HTERT RPE-1 (cell line): Measurements from ENCODE around the gene CLEC11A.

Experiments
- in situ Hi-C: fragments of 300-500 bp; cut with MboI; formaldehyde crosslinking; loops from 4 replicates; pipeline ENCODE4 v1.14.3; 2020; ENCODE audit warnings: low sequenced_read_pairs

CLEC11A gene, protein sequence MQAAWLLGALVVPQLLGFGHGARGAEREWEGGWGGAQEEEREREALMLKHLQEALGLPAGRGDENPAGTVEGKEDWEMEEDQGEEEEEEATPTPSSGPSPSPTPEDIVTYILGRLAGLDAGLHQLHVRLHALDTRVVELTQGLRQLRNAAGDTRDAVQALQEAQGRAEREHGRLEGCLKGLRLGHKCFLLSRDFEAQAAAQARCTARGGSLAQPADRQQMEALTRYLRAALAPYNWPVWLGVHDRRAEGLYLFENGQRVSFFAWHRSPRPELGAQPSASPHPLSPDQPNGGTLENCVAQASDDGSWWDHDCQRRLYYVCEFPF

DNA sequence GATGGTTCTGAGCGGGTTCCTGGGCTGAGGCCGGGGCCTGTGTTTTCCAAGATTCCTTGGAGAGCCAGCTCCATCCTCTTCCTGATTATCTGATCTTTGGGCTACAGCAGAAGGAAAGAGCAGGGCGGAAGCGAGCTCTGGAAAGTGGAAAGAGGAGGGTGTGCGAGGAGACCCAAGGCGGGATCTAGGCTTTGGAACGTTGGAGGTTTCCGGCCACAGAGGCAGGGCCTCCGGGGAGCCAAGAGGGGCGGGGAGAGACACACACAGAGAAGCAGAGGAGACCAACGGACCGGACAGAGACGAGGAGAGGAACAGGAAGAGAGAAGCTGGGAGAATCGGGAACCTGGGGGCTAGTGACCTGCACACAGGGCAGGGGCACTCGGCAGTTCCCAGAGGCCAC, at the start of gene CLEC11A:
Gene CLEC11A (plus strand): TSS at position 296 of the 400 bp plus-strand sequence. CDS start 162 bp downstream, outside the sequence.
- in situ Hi-C loops = no loop called here

DNA sequence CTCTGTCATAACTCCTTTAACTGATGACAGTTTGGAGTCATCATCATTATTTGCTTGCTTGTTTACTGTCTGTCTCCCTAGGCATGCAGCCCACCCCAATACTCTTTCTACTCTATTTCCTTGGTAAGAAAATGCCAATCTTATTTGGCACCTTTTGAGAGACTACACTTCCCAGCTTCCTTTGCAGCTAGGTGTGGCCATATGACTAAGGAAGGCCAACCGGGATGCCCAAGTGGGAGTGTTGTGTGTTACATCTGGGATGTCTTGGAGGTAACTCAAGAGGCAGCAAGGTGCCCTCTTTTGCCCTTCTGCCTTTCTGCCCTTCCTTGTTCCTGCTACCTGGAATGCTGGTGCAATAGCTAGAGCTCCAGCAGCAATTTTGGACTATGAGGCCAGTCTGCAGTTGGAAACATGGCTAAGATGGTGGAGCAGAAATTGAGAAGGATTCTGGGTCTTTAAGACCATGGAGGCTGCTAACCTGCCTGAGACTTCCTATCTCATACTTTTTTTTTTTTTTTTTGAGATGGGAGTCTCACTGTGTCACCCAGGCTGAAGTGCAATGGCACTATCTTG, 46.5 kb upstream of the CLEC11A start:
- in situ Hi-C loops = no loop called here

DNA sequence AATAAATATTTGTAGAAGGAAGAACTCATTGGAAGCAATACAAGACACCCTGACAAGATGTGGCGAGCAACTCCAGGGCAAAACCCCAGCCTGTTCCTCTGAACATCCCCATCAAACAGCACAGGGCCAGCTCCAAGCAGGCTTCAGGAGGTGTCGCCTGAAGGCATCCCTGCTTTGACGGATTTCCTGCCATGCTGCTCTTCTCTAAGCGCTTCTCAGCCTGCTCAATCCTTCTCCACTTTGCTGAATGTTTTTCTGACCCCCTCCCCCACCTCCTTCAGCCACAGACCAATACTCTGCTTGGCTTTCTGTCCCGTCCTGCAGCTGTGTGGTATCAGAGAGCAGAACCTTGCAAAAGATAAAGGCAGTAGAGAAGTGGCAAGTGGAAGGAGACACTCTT, 45.5 kb upstream of the CLEC11A start:
- in situ Hi-C loops = no loop called here

DNA sequence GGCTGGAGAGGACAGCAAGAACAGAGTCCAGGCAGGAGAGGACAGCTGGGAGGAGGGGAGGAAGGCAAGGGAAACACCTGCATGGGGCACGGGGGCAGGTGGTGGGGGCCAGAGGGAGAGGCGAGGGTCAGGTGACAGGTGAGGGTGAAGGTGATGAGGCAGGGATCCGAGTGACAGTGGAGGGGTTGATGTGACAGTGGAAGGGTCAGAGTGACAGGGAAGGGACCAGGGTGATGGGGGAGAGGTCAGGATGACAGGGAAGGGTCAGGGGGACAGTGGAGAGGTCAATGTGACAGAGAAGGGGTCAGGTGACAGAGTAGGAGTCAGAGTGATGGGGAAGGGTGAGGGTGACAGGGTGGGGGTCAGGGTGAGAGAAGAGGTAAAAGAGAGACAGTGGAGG, 44.8 kb upstream of the CLEC11A start:
- in situ Hi-C loops = no loop called here

DNA sequence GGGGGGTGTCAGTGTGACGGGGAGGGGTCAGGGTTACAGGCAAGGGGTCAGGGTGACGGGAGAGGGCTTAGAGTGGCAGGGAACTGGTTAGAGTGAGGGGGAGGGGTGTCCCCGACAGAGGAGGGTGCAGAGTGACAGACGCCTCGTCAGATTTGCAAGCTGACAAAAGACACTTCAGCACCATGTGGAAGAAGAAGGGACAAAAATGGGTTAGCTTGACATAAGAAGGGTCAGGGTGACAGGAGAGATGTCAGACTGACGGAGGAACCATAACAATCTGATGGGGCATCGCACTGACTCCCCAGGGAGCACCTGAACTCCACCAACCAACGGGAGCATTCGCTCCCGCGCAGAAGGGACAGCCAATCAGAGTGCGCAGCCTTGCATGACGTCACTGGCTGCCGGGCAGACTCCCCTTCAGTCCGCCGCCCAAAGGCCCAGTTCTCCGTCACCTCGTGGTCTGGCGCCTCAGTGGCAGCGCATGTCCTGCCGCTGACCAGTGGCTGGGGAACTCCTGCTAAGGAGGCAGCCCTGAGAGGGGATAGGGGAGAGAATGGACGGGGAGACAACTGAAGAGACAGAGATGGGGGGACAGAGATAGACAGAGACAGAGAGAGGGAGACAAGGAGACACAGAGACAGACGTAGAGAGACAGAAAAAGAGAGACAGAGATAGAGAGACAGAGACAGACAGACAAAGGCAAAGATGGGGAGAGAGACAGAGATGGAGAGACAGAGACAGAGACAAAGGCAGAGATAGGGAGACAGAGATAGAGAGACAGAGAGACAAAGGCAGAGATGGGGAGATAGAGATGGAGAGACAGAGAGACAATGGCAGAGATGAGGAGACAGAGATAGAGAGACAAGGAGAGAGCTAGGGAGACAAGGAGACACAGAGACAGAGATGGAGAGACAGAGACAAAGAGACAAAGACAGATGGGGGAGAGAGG, 43.7 kb upstream of the CLEC11A start:
- in situ Hi-C loops = no loop called here

DNA sequence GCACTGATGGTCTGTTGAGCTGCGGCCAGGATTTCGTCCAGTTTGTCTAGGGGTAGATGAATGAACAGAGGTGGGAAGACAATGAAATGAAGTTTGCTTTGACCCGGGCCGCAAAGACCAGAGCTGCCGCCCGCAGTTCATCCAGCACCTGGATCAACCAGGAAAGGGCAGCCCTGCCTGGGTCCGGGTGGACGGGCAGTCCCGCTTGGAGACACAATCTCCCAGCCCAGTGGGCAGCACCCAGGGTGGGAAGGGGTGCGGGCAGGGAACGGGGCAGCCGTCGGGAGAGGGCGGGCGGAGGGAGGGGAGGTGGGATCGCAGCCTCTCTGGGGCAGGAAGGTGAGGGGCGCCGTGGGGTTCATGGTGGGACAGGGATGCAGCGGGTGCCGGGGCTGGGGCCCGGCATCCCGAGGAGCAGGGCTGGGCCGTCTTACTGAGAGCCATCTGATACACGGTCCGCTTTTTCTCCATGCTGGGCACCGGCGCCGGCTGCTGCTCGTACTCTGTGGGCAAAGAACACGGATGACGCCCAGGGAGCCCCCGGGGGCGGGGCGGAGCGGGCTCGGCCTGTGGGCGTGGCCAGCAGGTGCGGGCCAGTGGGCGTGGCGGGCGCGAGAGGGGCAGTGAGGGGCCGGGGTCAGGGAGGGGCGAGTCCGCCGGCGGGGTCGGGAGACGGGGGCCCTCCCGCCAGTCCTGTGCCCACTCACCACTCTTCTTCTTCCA, 36.7 kb upstream of the CLEC11A start:
- in situ Hi-C loops = no loop called here

DNA sequence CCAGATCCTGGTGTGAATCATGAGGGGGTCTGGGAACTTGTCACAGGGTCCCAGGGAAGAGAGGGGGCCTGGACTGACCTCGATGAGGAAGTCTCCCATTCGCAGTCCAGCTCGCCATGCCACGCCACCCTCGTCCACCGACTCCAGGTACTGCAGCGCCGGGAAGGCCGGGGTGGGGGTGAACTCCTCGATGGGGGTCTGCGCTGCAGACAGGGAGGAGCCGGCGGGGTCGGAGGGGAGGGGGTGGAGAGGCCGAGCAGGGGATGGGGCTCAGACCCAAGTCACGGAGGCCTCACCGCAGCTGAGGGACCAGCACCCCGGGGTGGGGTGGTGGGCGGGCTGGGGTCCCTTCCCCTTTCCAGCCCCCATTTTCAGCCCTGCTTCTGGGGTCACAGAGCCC, 34.4 kb upstream of the CLEC11A start:
- in situ Hi-C loops = no loop called here

DNA sequence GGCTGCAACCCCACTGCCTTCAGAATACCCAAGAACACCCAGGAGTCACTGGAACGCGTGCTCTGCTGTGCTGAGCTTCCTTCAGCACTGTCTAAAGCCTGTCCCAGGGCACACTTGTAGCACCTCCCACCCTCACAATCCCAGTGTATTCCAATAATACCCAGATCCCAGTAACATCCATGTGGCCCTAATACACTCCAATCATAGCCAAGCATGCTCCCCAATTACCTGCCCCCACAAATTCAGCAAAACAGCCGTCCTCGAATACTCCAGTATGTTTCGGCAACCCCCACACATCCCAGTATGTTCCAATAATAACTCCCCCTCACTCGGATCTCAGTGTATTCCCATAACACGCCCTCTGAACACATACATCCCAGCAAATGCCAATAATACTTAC, 32.7 kb upstream of the CLEC11A start:
- in situ Hi-C loops = no loop called here

DNA sequence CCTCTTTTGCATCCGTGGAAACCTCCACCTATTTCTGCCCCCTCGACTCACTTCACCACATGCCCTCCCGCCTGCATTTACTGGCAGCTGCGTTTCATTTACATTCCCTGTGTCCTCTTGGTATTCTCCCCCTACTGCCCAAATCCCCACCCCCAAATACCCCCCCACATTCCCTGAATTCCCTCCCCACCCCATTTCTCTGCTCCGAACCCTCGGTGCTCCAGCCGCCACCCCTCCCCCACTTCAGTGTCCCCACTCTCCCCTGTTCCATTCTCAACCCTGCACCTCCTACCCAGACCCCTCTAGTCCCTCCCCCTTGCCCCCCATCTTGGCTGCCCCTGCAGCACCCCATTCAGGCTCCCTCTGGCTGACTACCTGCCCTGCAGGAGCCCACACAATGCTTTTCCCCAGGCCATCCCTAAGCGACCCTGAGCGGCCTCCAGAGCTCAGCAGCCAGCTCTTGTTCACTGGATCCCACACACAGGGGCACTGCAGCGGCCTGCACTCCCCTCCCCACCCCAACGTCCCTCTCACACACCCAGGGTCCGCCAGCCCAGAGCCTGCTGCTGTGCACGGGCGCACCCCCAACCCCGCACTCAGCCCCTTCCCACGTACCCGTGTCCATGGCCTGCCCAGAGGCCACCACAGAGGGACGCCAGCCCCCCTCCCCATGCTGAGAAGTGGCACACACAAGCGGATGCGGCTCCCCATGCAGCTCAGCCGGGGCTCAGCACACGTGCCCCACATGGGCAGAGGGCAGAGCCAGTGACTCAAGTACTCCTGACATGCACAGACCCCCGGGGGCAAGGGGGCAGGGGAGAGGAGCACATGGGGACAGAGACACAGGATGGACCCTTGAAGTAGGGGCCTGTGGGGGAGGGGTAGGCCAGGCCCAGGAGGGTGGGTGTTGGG, 29.8 kb upstream of the CLEC11A start:
- in situ Hi-C loops = no loop called here

DNA sequence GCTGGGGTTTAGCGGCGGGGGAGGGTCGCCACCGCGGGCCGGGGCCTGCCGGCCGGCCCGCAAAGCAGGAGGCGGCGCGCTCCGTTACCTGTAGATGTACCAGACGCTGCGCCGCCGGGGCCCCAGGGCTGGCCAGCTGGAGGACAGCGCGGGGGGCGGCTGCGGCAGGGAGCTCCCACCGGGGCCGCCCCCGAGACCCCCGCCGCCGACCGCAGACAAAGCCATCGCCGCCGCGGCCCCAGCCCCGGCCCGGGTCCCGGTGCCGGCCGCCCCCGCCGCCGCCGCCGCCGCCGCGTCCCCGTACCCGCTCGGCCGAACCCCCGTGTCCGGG, 28.4 kb upstream of the CLEC11A start:
- in situ Hi-C loops = no loop called here

DNA sequence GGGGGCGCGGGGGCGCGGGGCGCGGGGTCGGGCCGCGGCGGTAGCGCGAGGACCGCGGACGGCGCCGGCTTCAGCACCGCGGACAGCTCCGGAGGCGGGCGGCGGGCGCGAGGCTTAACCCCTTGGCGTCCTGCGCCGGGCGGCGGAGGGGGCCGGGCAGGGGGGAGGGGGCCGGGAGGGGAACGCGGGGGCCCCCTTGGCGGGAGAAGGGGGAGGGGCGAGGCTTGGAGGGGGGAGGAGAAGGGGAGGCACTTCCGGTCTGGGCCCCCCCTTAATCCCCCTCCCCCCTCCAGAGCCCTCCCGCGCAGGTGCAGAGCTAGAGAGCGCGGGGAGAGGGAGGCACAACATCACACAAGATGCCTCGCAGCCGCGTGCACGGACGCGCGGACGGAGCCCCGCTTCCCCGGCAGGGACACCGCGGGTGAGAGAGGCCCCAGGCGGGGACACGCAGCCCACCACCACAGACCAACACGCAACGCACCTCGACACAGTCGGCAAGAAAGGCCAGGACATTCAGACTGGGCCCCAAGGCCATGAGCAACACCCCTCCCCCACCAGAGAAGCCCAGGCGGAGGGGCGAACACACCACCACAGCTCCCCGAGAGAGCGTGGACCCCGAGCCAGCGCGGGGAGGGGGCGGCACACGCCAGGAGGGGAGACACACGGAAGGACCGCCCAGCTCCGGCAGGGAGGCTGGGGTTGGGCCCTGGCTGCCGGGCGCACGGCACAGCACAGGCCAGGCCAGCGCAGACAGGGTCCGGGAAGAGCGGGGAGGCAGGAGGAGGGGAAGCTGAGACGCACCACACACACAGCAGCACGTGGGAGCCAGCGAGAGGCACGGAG, 27.7 kb upstream of the CLEC11A start:
- in situ Hi-C loops = no loop called here

DNA sequence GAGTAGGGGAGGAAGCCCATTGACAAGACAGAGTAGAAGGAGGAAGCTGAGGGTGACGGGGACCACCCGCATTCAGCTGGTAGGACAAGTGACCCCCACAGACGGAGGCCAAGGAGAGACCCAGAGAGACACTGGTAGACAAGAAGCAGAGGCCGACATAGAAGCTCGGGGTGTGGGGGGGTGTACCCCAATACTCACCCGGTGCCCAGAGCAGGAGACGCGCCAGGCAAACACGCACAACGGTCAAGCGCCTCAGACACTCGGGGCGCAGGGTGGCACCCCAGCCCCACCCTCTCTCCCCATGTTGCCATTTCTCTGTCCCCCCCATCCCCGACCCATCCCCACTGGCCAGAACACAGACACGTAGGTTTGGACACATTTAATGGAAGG, 27.1 kb upstream of the CLEC11A start:
- in situ Hi-C loops = no loop called here

DNA sequence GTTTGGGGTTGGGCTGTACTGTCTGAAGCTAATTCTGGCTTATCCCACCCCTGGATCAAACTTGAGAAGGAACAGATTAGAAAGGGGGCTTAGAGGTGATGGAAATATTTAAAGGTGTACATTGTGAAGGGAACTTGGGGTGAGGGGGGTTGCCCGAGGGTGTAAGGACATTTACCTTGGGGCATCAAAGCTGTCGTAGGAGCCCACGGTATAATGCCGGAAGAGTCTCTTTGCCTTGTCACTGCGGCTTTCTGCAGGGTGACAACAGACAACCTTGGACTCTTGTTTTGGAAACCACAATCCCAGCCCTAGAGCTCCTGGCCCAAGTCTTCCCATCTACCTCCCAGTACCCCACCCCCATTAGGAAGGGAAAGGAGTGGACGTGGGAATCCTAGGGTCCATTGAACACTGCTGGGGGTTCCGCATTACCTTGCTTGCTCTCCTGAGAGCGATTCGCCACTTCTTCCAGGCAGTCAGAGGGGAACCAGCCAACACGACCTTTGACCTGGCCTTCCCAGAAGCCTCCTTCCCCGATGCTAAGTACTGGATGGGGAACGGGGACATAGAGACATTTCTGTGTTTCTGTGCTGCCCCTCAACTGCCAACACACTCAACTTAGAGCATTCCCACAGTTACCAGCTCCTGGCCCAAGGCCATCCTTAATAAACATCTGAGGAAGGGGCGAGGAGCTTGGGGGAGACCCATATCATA, 25.6 kb upstream of the CLEC11A start:
- in situ Hi-C loops = no loop called here

DNA sequence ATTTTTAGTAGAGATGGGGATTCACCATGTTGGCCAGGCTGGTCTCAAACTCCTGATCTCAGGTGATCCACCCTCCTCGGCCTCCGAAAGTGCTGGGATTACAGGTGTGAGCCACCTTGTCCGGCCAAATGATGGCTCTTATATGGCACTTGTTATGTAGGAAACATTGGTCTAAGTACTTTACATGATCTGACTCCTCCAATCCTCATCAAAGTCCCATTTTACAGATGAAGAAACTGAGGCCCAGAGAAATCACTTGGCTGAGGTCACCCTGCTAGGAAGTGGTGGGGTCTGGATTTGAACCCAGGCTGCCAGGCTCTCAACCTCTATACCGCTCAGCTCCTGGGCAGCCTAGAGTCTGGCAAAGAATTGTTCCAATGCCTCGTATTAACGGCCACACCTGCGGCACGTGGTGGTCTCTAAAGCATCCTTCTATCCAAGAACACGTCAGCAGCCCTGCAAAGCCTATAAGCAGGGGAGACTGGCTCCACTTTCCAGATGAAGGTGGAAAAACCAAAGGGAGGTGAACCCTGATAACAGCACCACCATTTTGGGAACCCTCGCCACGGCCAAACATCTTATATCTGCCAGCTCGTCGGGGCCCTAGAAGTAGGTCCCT, 21.7 kb upstream of the CLEC11A start:
- in situ Hi-C loops = no loop called here

DNA sequence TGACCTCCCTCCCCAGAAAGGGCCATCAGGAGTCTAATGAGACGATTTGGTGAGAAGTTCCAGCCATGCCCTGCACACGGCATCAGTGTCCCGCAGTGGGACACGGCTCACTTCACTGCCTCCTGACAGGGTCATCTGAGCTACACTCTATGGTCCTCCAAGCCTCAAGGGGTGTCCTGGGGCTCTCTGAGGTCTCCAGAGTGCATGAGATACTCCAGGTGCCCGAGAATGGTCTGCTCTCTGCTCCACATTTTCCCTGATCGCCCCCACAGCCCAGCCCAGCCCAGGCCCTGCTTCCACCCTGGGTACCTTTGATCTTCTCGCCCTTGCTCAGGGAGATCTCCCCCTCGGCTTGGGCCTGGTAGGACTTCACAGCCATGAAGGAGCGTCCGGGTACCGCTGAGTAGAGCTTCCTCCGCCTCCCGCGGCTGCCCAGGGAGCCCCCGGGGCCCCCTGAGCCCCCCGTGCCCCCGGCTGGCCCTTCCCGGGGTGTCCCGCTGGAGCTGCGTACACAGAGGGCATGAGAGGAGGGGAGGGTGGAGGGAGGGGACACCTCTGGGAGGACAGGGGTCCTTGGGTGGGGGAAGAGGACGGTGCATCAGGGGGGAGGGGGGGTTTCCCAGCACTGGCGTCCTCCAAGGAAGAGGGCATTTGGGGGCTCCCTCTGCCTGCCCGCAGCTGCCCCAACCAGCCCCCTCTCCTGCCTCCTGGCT, 20.9 kb upstream of the CLEC11A start:
- in situ Hi-C loops = no loop called here

DNA sequence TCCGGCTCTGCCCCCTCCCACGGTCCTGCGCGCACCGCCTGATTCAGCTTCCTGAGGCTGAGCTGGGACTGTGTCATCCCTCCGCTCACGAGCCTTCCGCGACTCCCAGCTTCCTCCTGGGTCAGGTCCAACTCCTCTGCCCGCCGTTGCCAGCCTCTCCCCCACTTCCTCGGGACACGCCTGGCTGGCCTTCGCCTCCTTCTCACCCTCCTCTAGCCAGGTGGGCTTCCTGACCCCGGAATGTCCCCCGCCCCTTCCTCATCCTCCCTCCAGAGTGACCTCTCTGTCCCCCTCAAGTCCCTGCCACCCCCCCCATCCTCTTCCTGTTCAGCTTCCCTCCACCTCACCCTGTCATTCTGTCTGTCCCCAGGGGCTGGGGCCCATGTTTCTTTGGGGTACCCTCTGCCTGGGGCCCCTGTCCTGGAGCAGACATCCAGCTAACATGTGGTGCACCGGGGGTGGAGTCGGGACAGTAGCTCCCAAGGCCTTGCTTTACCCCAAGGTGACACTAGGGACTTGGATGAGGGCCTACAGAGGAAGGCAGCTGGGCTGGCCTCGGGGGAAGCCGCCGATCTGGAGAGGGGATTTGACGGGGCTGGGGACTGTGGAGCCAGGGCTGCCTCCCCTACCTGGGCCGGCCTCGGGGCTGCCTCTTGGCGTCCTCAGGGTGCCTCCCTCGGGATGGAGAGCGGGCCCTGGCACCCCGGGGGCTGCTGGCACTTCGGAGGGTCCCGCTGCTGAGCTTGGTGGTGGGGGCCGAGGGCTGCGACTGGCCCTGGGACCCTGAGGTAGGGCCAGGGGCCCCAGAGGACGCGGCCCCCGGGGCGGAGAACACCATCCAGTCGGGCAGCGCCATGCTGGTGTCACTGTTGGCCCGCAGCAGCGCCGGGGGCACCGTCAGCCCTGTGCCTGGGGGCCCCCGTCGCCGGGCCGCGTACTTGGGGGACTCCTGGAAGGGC, 20.0 kb upstream of the CLEC11A start:
- in situ Hi-C loops = no loop called here
